Measurements from ENCODE around the gene ARID3B. TPM values are rescaled to one million over a fixed set of nuclear protein-coding genes. Genes with fewer than 3 reads are reported as not detected.

Gene ARID3B
- total and polyA plus RNA-seq, 12 donors = 1.0 to 7.1 (median 3.5) TPM

DNA sequence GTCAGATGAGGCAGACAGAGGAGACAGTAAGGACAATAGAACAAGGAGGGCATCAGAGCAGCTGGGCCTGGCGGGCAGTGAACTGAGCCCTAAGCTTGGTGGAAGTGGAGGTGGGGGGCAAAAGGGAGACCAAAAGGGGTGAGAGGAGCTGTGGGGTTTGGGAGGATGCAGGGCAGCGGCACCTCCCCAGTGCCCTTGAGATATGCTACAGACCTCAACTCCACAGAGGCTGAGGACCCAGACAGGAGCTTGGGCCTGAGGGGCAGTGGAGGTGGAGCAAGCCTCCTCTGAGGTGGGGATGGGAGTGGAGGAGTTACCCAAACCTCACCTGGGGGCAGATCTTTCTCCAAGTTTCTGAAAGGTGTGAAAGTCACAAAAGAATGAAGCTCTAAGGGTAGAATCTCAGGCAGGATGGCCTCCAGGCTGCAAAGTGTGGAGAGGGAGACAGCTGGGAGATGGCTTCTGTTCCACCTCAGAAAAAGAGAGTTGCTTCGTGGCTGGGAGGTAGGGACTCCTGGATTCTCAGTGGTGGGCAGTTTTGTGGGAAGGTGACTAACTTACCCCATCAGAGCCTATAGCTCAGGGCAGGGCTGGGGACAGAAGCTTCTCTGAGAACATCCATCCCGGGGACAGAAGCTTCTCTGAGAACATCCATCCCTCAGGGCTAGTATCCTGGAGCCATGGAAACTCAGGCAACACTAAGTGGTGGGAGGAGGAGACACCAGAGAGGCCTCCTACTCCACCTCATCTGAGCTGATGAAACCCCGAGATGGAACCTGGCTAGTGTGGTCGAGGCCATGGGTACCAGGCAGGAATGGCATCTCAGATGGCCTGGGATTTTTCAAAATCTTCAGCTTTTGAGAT lies 72.3 kb downstream of the ARID3B start:
- Histone ChIP-seq H3K4me3 (no peak overlapping the region), H3K9me3 (replicated peaks in 1 of 3) (no peaks in the 10 kb centered on the region), H3K27me3 (no peaks in the 10 kb centered on the region), H3K27ac (no peak overlapping the region), H3K36me3 (replicated peaks in 1 of 2) (no peaks in the 10 kb centered on the region), H3K4me1 (replicated peaks in 1 of 2) (peaks cover 9 to 28% of the 10 kb centered on the region in 2 donors)
- intact Hi-C loops (cut with DNase I) = loop anchor here in 1 of 2 donors (10.0 kb wide), 1 partner anchor 69 kb away; the partner anchor contains the start of gene ARID3B
- DNase-seq = peak in 1 of 7 donors; percentile 65
- WGBS, 4 donors = 57 to 85% (median 73%) methylated on average over 5 to 6 of the region's 6 CpGs
- TF ChIP-seq, protein P1, sequence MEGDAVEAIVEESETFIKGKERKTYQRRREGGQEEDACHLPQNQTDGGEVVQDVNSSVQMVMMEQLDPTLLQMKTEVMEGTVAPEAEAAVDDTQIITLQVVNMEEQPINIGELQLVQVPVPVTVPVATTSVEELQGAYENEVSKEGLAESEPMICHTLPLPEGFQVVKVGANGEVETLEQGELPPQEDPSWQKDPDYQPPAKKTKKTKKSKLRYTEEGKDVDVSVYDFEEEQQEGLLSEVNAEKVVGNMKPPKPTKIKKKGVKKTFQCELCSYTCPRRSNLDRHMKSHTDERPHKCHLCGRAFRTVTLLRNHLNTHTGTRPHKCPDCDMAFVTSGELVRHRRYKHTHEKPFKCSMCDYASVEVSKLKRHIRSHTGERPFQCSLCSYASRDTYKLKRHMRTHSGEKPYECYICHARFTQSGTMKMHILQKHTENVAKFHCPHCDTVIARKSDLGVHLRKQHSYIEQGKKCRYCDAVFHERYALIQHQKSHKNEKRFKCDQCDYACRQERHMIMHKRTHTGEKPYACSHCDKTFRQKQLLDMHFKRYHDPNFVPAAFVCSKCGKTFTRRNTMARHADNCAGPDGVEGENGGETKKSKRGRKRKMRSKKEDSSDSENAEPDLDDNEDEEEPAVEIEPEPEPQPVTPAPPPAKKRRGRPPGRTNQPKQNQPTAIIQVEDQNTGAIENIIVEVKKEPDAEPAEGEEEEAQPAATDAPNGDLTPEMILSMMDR (IDR thresholded peaks at IDR 0.05) = no peak
- no peak for TF ChIP-seq POLR2A (IDR thresholded peaks at IDR 0.05)

DNA sequence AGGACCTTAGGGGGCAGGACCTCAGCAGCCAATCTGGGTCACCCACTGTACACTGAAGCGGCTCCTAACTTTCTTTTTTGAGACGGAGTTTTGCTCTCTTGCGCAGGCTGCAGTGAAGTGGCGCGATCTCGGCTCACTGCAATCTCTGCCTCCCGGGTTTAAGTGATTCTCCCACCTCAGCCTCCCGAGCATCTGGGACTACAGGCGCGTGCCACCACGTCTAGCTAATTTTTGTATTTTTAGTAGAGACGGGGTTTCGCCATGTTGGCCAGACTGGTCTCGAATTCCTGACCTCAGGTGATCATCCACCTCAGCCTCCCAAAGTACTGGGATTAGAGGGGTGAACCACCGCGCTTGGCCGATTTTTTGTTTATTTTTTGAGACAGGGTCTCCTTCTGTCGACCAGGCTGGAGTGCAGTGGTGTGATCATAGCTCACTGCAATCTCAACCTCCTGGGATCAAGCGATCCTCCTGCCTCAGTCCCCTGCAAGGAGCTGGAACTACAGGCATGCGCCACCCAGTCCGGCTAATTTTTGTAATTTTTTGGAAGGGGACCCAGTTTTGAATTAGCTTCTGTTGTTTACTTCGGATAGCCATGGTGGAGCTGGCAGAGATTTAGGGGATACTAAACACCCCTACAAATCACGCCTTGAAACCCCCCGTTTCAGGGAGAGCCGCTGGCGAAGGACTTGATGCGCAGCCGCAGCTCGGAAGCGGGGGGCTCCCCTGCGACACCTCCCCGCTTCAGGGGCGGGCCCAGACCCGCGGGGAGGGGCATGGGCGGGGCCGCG lies 73.1 kb downstream of the ARID3B start:
- Histone ChIP-seq H3K9me3 (replicated peaks in 1 of 3) (no peaks in the 10 kb centered on the region), H3K27ac (peak overlapping the region in 4 of 5 donors; percentile 90 to 100 (median 98)), H3K27me3 (no peaks in the 10 kb centered on the region), H3K4me1 (replicated peaks in 1 of 2) (peaks cover 9 to 33% of the 10 kb centered on the region in 2 donors), H3K4me3 (peak overlapping the region in 3 of 4 donors; percentile 44 to 60 (median 60)), H3K36me3 (replicated peaks in 1 of 2) (peaks cover 0 to 4% of the 10 kb centered on the region in 2 donors)
- no peak for TF ChIP-seq POLR2A (IDR thresholded peaks at IDR 0.05)
- TF ChIP-seq, protein P1 (IDR thresholded peaks at IDR 0.05) = no peak
- no peak for DNase-seq
- 38 to 54% (median 40%) methylated on average over 25 to 38 of the region's 38 CpGs for WGBS, 4 donors
- intact Hi-C loops (cut with DNase I) = loop anchor here in 1 of 2 donors (10.0 kb wide), 1 partner anchor 69 kb away; the partner anchor contains the start of gene ARID3B

DNA sequence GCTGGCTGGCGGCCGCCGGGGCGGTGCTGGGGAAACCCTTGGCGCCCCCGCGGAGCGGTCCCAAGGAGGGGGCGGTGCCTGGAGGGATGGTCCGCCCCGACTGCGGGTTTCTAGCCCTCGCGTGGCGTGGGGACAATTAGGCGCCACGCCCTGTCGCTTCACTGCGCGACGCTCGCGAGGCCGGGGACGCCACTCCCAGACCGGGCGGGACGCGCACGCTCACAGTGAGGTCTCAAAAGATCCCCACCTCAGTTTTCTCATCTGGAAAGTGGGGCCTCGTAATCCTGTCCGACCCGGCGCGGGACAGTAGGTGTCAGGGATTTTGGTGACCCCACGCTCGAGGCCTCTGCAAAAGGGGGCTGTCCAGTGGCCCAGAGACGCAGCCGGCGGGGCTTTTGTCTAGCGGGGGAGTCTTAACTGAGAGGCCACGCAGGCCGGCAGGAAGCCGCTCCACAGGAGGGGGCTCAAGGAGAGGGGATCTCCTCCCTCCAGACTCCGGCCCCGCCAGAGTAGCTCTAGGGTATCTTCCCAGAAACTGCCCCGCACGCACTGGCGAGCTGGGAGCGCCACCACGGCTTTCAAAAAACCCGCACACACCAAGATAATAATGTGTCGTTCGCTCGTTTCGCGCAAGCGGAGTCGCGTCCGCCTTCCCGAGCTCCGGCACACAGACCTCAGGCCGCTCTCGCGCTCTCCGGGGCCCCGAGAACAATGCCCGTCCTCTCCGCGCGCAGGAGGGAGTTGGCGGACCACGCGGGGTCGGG lies 73.9 kb downstream of the ARID3B start:
- peaks cover 0 to 11% of the 10 kb centered on the region in 2 donors for H3K36me3 ChIP-seq (replicated peaks in 1 of 2)
- no peaks in the 10 kb centered on the region for H3K27me3 ChIP-seq
- H3K27ac ChIP-seq = peak overlapping the region; percentile 75 to 100 (median 98)
- H3K4me3 ChIP-seq = peak overlapping the region; percentile 60 to 85 (median 70)
- peaks cover 9 to 33% of the 10 kb centered on the region in 2 donors for H3K4me1 ChIP-seq (replicated peaks in 1 of 2)
- H3K9me3 ChIP-seq (replicated peaks in 1 of 3) = no peaks in the 10 kb centered on the region
- DNase-seq = peak; percentile 75 to 89 (median 81)
- TF ChIP-seq, protein P1 (IDR thresholded peaks at IDR 0.05) = no peak
- peak in 1 of 2 donors; percentile 32 for TF ChIP-seq POLR2A (IDR thresholded peaks at IDR 0.05)
- WGBS, 4 donors = 0 to 1% (median 0%) methylated on average over 7 to 76 of the region's 76 CpGs
- intact Hi-C loops (cut with DNase I) = loop anchor here in 1 of 2 donors (10.0 kb wide), 1 partner anchor 70 kb away; the partner anchor contains the start of gene ARID3B

Data from adrenal gland (tissue), 12 donors.